H9 (cell line): Measurements from ENCODE around the gene REXO4. TPM values are rescaled to one million over a fixed set of nuclear protein-coding genes. Genes with fewer than 3 reads are reported as not detected.

Experiments
- DNase-seq: peaks from one replicate; pipeline ENCODE4 v3.0.0-alpha.2; 2017
- H2AFZ ChIP-seq: one replicate; pipeline ENCODE4 v1.6.1; 2013; ENCODE audit warnings: mild to moderate bottlenecking, low read length, control low read depth, moderate library complexity
- H2AK5ac ChIP-seq: 2 replicates; pipeline ENCODE4 v1.6.1; 2013; ENCODE audit warnings: low read length, control low read depth, mixed read lengths; ENCODE audit not compliant: insufficient read length
- H2BK120ac ChIP-seq: one replicate; pipeline ENCODE4 v1.6.1; 2013; ENCODE audit warnings: low read depth, mild to moderate bottlenecking, low read length, control low read depth, inconsistent platforms; ENCODE audit not compliant: poor library complexity, severe bottlenecking
- H2BK12ac ChIP-seq: 2 replicates; pipeline ENCODE4 v1.6.1; 2013; ENCODE audit warnings: low read length, control low read depth, mixed read lengths, low read depth; ENCODE audit not compliant: insufficient read length
- H2BK15ac ChIP-seq: 2 replicates; pipeline ENCODE4 v1.6.1; 2013; ENCODE audit warnings: low read depth, low read length, control low read depth
- H2BK20ac ChIP-seq: one replicate; pipeline ENCODE4 v1.6.1; 2013; ENCODE audit warnings: low read depth, mild to moderate bottlenecking, low read length, control low read depth, inconsistent platforms; ENCODE audit not compliant: poor library complexity, severe bottlenecking
- H2BK5ac ChIP-seq: 2 replicates; pipeline ENCODE4 v1.6.1; 2013; ENCODE audit warnings: low read length, control low read depth, mixed read lengths; ENCODE audit not compliant: insufficient read length
- H3K14ac ChIP-seq: 2 replicates; pipeline ENCODE4 v1.6.1; 2013; ENCODE audit warnings: low read length, control low read depth; ENCODE audit not compliant: insufficient read depth
- H3K18ac ChIP-seq: 2 replicates; pipeline ENCODE4 v1.6.1; 2013; ENCODE audit warnings: low read depth, mild to moderate bottlenecking, mixed read lengths, low read length, control low read depth; ENCODE audit not compliant: insufficient read length
- H3K23ac ChIP-seq: 2 replicates; pipeline ENCODE4 v1.6.1; 2013; ENCODE audit warnings: low read length, control low read depth, mixed read lengths, low read depth; ENCODE audit not compliant: insufficient read length
- H3K23me2 ChIP-seq: 2 replicates; pipeline ENCODE4 v1.6.1; 2013; ENCODE audit warnings: low read depth, mild to moderate bottlenecking, mixed read lengths, low read length, control low read depth; ENCODE audit not compliant: insufficient read length, poor library complexity, severe bottlenecking
- H3K27ac ChIP-seq: 2 replicates; pipeline ENCODE4 v1.5.1; 2013; ENCODE audit warnings: low read length, control low read depth, mixed read lengths, low read depth; ENCODE audit not compliant: insufficient read length
- H3K27me3 ChIP-seq: 2 replicates; pipeline ENCODE4 v1.6.1; 2013; ENCODE audit warnings: low read length, control low read depth, inconsistent platforms; ENCODE audit not compliant: insufficient read depth
- H3K4ac ChIP-seq: 2 replicates; pipeline ENCODE4 v1.6.1; 2013; ENCODE audit warnings: low read depth, mild to moderate bottlenecking, control low read depth, inconsistent platforms, low read length, moderate library complexity
- H3K4me1 ChIP-seq: 2 replicates; pipeline ENCODE4 v1.6.1; 2013; ENCODE audit warnings: low read length, control low read depth, inconsistent platforms; ENCODE audit not compliant: insufficient read depth
- H3K4me2 ChIP-seq: 2 replicates; pipeline ENCODE4 v1.6.1; 2013; ENCODE audit warnings: low read length, control low read depth, mixed read lengths; ENCODE audit not compliant: insufficient read length, insufficient read depth
- H3K56ac ChIP-seq: 2 replicates; pipeline ENCODE4 v1.6.1; 2013; ENCODE audit warnings: low read depth, mild to moderate bottlenecking, mixed read lengths, low read length, control low read depth; ENCODE audit not compliant: insufficient read length
- H3K79me1 ChIP-seq: 2 replicates; pipeline ENCODE4 v1.6.1; 2013; ENCODE audit warnings: low read depth, mild to moderate bottlenecking, moderate library complexity, low read length, control low read depth, inconsistent platforms; ENCODE audit not compliant: insufficient read depth, poor library complexity, severe bottlenecking
- H3K79me2 ChIP-seq: 2 replicates; pipeline ENCODE4 v1.6.1; 2013; ENCODE audit warnings: low read length, control low read depth, inconsistent platforms; ENCODE audit not compliant: insufficient read depth
- H3K9ac ChIP-seq: 2 replicates; pipeline ENCODE4 v1.6.1; 2013; ENCODE audit warnings: low read length, control low read depth, mixed read lengths; ENCODE audit not compliant: insufficient read length; ENCODE audit errors: extremely low read depth
- H3K9me3 ChIP-seq: one replicate; pipeline ENCODE4 v1.6.1; 2013; ENCODE audit warnings: low read depth, low read length, inconsistent platforms; ENCODE audit not compliant: control insufficient read depth
- H3T11ph ChIP-seq: one replicate; pipeline ENCODE4 v1.6.1; 2013; ENCODE audit warnings: mild to moderate bottlenecking, low read length, control low read depth, inconsistent platforms
- H4K20me1 ChIP-seq: one replicate; pipeline ENCODE4 v1.6.1; 2013; ENCODE audit not compliant: control insufficient read depth, insufficient read length, insufficient read depth
- H4K5ac ChIP-seq: 2 replicates; pipeline ENCODE4 v1.6.1; 2013; ENCODE audit warnings: low read depth, mild to moderate bottlenecking, mixed read lengths, low read length, control low read depth; ENCODE audit not compliant: insufficient read length
- H4K8ac ChIP-seq: replicated peaks from 2 replicates; pipeline ENCODE4 v1.6.1; 2013; ENCODE audit warnings: low read length, control low read depth, mixed read lengths, low read depth; ENCODE audit not compliant: insufficient read length
- H4K91ac ChIP-seq: 2 replicates; pipeline ENCODE4 v1.6.1; 2013; ENCODE audit warnings: low read depth, mild to moderate bottlenecking, moderate library complexity, mixed read lengths, low read length, control low read depth; ENCODE audit not compliant: insufficient read length
- H3K27ac Mint-ChIP-seq, 3 experiments: 2 replicates in 2 of 3; 3 replicates in 1 of 3; pipeline ENCODE4 v1.8.0; 2020 to 2021; ENCODE audit warnings: mixed read lengths in 3 of 3, mild to moderate bottlenecking in 1 of 3, moderate library complexity in 1 of 3
- H3K27me3 Mint-ChIP-seq: 2 replicates; pipeline ENCODE4 v1.8.0; 2021; ENCODE audit warnings: low read depth, mild to moderate bottlenecking, moderate library complexity, mixed read lengths
- H3K36me3 Mint-ChIP-seq, 3 experiments: 2 replicates in 2 of 3; 3 replicates in 1 of 3; pipeline ENCODE4 v1.8.0; 2020 to 2021; ENCODE audit warnings: low read depth in 3 of 3, mixed read lengths in 3 of 3; ENCODE audit not compliant: insufficient read depth in 1 of 3
- H3K4me1 Mint-ChIP-seq, 2 experiments: 2 replicates each; pipeline ENCODE4 v1.8.0; 2020; ENCODE audit warnings: mixed read lengths in 2 of 2
- H3K4me3 Mint-ChIP-seq, 2 experiments: 2 replicates in 1 of 2; 3 replicates in 1 of 2; pipeline ENCODE4 v1.8.0; 2020 to 2021; ENCODE audit warnings: mild to moderate bottlenecking in 2 of 2, mixed read lengths in 2 of 2, moderate library complexity in 1 of 2
- H3K9me3 Mint-ChIP-seq, 2 experiments: 2 replicates in 1 of 2; 3 replicates in 1 of 2; pipeline ENCODE4 v1.8.0; 2020; ENCODE audit warnings: mild to moderate bottlenecking in 2 of 2, mixed read lengths in 2 of 2, moderate library complexity in 1 of 2
- WGBS: extraction: QIAGEN DNeasy Blood & Tissue Kit; methylation state at CpG from one replicate; pipeline ENCODE4 v1.1.7; 2013; ENCODE audit warnings: missing lambda C conversion rate, low lambda C conversion rate, mixed read lengths; ENCODE audit not compliant: insufficient read length; ENCODE audit errors: extremely low coverage; 5-methylcytosine and 5-hydroxymethylcytosine counted together
- total RNA-seq: library from RNA; stranded (reverse); gene quantifications from 2 replicates; pipeline ENCODE4 v1.2.1, GENCODE V29; 2021
- TF ChIP-seq, protein P1 (sequence below): fragments of 200-600 bp; sonication (generic); conservative IDR thresholded peaks from 3 replicates; pipeline ENCODE4 v1.8.0; 2021; ENCODE audit warnings: antibody characterized with exemption, mild to moderate bottlenecking

REXO4 gene
- total RNA-seq, 1 experiment from 2014 or later, result 35.2 TPM

DNA sequence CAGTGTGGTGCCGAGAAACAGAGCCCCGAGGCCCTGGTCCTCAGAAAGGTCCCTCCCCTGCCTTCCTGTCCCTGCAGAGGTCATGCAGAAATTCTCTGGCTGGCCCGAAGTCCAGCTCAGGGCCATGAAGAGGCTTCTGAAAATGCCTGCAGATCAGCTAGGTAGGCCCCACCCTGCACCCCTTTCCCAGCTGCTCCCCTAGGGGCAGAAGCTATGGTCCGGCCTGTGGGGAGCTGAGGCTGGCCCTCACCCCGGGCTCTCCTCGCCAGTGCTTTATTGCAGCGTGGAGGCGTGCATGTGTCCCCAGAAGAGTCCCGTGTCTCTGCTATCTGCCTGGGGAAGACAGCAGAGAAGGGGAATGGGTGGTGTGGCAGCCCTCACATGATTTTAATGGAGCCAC is 19.9 kb downstream of the REXO4 start:
- no peak overlapping the region for H4K8ac ChIP-seq
- WGBS, result no CpG with 5 or more reads among the region's 9 CpGs
- H3K9me3 Mint-ChIP-seq, result no peaks in the 10 kb centered on the region
- H4K20me1 ChIP-seq, result no peaks in the 10 kb centered on the region
- no peak overlapping the region for H3K4ac ChIP-seq
- no peaks in the 10 kb centered on the region for H3K23me2 ChIP-seq
- no peak overlapping the region for H2BK12ac ChIP-seq
- no peak overlapping the region for H3T11ph ChIP-seq
- H3K18ac ChIP-seq, result no peak overlapping the region
- H3K23ac ChIP-seq, result no peak overlapping the region
- H3K27ac Mint-ChIP-seq, result no peak overlapping the region
- H3K4me2 ChIP-seq, result no peak overlapping the region
- H3K27me3 ChIP-seq, result no peaks in the 10 kb centered on the region
- H2BK5ac ChIP-seq, result no peak overlapping the region
- H2BK120ac ChIP-seq, result no peak overlapping the region
- H3K27me3 Mint-ChIP-seq, result peaks cover 24% of the 10 kb centered on the region
- H3K79me1 ChIP-seq, result no peaks in the 10 kb centered on the region
- H2BK15ac ChIP-seq, result no peak overlapping the region
- DNase-seq, result no peak
- H2AFZ ChIP-seq, result no peak overlapping the region
- no peaks in the 10 kb centered on the region for H3K79me2 ChIP-seq
- TF ChIP-seq, protein P1, sequence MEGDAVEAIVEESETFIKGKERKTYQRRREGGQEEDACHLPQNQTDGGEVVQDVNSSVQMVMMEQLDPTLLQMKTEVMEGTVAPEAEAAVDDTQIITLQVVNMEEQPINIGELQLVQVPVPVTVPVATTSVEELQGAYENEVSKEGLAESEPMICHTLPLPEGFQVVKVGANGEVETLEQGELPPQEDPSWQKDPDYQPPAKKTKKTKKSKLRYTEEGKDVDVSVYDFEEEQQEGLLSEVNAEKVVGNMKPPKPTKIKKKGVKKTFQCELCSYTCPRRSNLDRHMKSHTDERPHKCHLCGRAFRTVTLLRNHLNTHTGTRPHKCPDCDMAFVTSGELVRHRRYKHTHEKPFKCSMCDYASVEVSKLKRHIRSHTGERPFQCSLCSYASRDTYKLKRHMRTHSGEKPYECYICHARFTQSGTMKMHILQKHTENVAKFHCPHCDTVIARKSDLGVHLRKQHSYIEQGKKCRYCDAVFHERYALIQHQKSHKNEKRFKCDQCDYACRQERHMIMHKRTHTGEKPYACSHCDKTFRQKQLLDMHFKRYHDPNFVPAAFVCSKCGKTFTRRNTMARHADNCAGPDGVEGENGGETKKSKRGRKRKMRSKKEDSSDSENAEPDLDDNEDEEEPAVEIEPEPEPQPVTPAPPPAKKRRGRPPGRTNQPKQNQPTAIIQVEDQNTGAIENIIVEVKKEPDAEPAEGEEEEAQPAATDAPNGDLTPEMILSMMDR, result no peak
- no peaks in the 10 kb centered on the region for H3K9me3 ChIP-seq
- H2BK20ac ChIP-seq, result no peak overlapping the region
- no peak overlapping the region for H3K27ac ChIP-seq
- no peak overlapping the region for H2AK5ac ChIP-seq
- no peaks in the 10 kb centered on the region; a peak in 1 of 7 replicates for H3K36me3 Mint-ChIP-seq
- H3K9ac ChIP-seq, result no peak overlapping the region
- no peak overlapping the region for H3K56ac ChIP-seq
- H3K4me3 Mint-ChIP-seq, result no peak overlapping the region
- H4K91ac ChIP-seq, result no peak overlapping the region
- no peak overlapping the region for H4K5ac ChIP-seq
- peaks cover 0 to 3% of the 10 kb centered on the region in 2 experiments; a peak in 1 of 4 replicates for H3K4me1 Mint-ChIP-seq
- no peak overlapping the region for H3K14ac ChIP-seq
- no peaks in the 10 kb centered on the region for H3K4me1 ChIP-seq
